Osteocyte (in vitro differentiated cells): ENCODE results near the gene SALL3. TPM values are rescaled to one million over a fixed set of nuclear protein-coding genes. Genes with fewer than 3 reads are reported as not detected.

Experiments used
- DNase-seq: peaks from one replicate; pipeline ENCODE4 v3.0.0; 2021; ENCODE audit warnings: mixed read lengths; ENCODE audit not compliant: unreplicated experiment; ENCODE audit errors: extremely low spot score
- H3K27ac Mint-ChIP-seq: one replicate; pipeline ENCODE4 v1.8.0; 2021; ENCODE audit warnings: mild to moderate bottlenecking, mixed read lengths; ENCODE audit not compliant: unreplicated experiment
- H3K27me3 Mint-ChIP-seq: one replicate; pipeline ENCODE4 v1.8.0; 2021; ENCODE audit warnings: mixed read lengths; ENCODE audit not compliant: unreplicated experiment
- H3K36me3 Mint-ChIP-seq: one replicate; pipeline ENCODE4 v1.8.0; 2021; ENCODE audit warnings: mixed read lengths; ENCODE audit not compliant: unreplicated experiment
- H3K4me1 Mint-ChIP-seq: one replicate; pipeline ENCODE4 v1.8.0; 2021; ENCODE audit warnings: mixed read lengths; ENCODE audit not compliant: unreplicated experiment
- H3K4me3 Mint-ChIP-seq: one replicate; pipeline ENCODE4 v1.8.0; 2021; ENCODE audit warnings: mild to moderate bottlenecking, moderate library complexity, mixed read lengths; ENCODE audit not compliant: unreplicated experiment
- H3K9me3 Mint-ChIP-seq: one replicate; pipeline ENCODE4 v1.8.0; 2021; ENCODE audit warnings: mixed read lengths; ENCODE audit not compliant: unreplicated experiment
- total RNA-seq: library from RNA; stranded (reverse); gene quantifications from 2 replicates; pipeline ENCODE4 v1.2.1, GENCODE V29; 2021
- TF ChIP-seq, protein P1 (sequence below): fragments of 200-600 bp; sonication (generic); IDR thresholded peaks from 2 replicates; pipeline ENCODE4 v1.5.0; 2021; ENCODE audit warnings: antibody characterized with exemption, mild to moderate bottlenecking, moderate library complexity

Gene SALL3
- total RNA-seq, 1 donor from 2014 or later = not detected

DNA sequence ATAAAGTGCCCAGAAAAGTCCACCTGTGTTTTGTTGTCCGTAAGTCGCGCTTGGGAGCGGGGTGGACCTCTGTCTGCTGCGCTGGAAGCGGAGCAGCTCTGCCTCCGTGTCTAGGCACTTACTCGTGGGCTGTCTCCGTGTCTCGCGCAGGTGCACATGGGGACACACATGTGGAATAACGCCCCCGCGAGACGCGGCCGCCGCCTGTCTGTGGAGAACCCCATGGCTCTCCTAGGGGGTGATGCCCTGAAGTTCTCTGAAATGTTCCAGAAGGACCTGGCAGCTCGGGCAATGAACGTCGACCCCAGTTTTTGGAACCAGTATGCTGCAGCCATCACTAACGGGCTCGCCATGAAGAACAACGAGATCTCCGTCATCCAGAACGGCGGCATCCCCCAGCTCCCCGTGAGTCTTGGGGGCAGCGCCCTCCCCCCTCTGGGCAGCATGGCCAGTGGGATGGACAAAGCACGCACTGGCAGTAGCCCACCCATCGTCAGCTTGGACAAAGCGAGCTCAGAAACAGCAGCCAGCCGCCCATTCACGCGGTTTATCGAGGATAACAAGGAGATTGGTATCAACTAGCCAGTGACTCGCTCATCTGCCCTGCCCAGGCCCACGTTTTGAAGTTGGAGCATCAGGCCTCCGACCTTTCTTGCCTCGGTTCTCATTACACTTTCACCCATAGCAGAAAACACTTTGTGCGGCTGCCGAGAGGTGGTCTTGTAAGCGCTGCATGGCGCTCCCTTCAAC lies 17.3 kb downstream of the SALL3 start:
- peak; percentile 80 for DNase-seq
- Mint-ChIP-seq H3K36me3 (no peaks in the 10 kb centered on the region), H3K4me3 (no peak overlapping the region), H3K27me3 (peaks cover 11% of the 10 kb centered on the region), H3K9me3 (no peaks in the 10 kb centered on the region), H3K4me1 (no peaks in the 10 kb centered on the region), H3K27ac (no peak overlapping the region)
- TF ChIP-seq, protein P1, sequence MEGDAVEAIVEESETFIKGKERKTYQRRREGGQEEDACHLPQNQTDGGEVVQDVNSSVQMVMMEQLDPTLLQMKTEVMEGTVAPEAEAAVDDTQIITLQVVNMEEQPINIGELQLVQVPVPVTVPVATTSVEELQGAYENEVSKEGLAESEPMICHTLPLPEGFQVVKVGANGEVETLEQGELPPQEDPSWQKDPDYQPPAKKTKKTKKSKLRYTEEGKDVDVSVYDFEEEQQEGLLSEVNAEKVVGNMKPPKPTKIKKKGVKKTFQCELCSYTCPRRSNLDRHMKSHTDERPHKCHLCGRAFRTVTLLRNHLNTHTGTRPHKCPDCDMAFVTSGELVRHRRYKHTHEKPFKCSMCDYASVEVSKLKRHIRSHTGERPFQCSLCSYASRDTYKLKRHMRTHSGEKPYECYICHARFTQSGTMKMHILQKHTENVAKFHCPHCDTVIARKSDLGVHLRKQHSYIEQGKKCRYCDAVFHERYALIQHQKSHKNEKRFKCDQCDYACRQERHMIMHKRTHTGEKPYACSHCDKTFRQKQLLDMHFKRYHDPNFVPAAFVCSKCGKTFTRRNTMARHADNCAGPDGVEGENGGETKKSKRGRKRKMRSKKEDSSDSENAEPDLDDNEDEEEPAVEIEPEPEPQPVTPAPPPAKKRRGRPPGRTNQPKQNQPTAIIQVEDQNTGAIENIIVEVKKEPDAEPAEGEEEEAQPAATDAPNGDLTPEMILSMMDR = no peak

DNA sequence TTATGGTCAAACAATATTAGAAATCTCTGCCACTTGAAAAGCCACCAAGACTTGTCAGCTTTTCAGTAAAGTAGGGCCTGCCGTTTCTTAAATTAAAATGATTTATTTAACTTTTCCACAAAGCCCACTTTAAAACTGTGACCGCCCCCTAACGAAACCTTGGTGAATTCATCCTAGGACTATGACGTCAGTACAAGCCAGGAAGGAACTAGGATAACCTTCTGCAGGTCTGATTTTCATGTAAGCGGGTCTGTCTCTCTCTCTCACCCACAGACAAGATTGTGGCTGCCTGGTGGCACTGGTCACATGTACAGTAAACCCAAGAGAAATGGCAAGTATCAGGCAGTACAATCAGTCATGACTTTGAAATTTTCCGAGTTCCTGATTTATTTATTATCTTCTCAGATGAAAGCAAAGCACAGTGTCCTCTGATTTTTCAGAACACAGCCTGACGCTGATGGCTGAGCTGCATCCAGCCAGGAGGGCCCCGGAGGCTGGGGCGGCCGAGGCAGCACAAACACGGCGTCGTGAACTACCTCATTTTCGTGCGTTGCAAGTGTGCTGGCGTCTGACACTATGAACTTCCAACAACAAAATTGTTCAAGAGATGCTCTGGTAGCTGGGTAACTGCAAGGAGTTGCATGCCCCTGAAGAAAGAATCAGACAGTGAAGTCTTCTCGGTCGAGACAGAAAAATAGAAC lies 18.9 kb downstream of the SALL3 start:
- TF ChIP-seq, protein P1 = no peak
- Mint-ChIP-seq H3K4me3 (no peak overlapping the region), H3K9me3 (no peaks in the 10 kb centered on the region), H3K27me3 (peaks cover 14% of the 10 kb centered on the region), H3K36me3 (no peaks in the 10 kb centered on the region), H3K4me1 (no peaks in the 10 kb centered on the region), H3K27ac (no peak overlapping the region)
- no peak for DNase-seq

DNA sequence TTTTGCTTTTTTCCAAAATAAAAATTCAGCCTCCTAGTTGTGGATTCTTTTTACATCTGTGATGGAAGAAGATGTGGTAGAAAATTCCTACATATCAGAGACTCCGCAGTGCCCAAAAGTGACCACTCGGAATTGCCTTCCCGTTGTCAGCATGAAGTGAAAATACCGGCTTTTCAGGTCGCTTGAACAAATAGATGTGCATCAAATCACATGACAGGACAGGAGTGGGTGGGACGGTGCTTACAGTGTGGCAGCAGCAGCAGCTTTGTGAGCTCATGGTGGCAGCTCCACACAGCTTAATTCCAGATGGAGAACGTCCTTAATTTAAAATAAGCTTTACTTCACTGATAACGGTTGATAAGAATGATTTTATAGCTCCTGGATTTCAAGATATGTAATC lies 20.3 kb downstream of the SALL3 start:
- Mint-ChIP-seq H3K4me3 (no peak overlapping the region), H3K4me1 (no peaks in the 10 kb centered on the region), H3K9me3 (no peaks in the 10 kb centered on the region), H3K36me3 (no peaks in the 10 kb centered on the region), H3K27me3 (peaks cover 14% of the 10 kb centered on the region), H3K27ac (no peak overlapping the region)
- no peak for DNase-seq
- TF ChIP-seq, protein P1 = no peak

DNA sequence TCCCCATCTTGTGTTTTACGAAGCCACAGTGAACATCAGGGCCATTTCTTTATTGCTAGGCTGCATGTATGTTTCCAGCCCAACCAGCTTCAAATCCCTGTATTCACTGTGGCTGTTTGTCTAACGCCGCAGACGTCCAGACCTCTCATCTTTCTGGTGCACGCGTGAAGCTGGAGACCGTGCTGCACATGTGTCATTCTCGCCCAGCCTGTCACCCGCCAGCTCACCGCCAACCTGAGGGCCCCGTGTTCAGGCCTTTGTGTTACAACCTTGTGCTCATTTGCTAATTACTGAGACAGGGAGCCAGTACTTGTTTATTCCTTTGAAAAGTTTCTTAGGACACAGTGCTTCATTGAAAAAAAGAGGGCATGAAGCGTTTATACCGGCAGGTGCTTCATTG lies 21.4 kb downstream of the SALL3 start:
- Mint-ChIP-seq H3K27me3 (peaks cover 14% of the 10 kb centered on the region), H3K9me3 (no peaks in the 10 kb centered on the region), H3K36me3 (no peaks in the 10 kb centered on the region), H3K4me1 (no peaks in the 10 kb centered on the region), H3K27ac (no peak overlapping the region), H3K4me3 (no peak overlapping the region)
- TF ChIP-seq, protein P1 = no peak
- no peak for DNase-seq

DNA sequence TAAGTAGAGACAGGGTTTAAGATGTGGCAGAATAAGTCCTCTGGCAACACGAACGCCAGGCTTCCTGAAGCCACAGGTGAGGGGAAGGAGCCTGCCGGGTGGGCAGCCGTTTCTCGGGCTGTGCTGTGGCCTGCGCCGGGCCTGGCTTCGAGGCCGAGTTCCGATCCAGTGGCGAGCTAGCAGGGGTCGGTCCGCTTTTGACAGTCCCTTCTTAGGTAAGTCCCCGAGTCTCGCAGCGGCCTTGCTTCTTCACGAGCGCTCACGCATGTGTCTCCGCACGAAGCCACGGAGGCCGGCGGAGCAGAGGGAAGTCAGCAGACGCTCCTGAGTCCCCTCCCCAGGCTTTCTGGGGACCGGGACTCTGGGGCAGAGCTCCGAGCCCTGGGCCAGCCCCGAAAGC lies 26.0 kb downstream of the SALL3 start:
- Mint-ChIP-seq H3K4me3 (no peak overlapping the region), H3K27ac (no peak overlapping the region), H3K4me1 (no peaks in the 10 kb centered on the region), H3K27me3 (peaks cover 3% of the 10 kb centered on the region), H3K36me3 (no peaks in the 10 kb centered on the region), H3K9me3 (peaks cover 5% of the 10 kb centered on the region)
- DNase-seq = no peak
- TF ChIP-seq, protein P1 = no peak
